ENCODE results near the gene WDR1.

Gene WDR1

GRCh38 chr4:10116569-10117358 is at the start of gene WDR1:
Gene WDR1 (minus strand): TSS chr4:10116799. CDS start chr4:10116666, 133 bp downstream.
- peak; percentile 97 for DNase-seq

GRCh38 chr4:10164877-10165283 is 48.3 kb upstream of the WDR1 start:
- DNase-seq = peak; percentile 71

DNA sequence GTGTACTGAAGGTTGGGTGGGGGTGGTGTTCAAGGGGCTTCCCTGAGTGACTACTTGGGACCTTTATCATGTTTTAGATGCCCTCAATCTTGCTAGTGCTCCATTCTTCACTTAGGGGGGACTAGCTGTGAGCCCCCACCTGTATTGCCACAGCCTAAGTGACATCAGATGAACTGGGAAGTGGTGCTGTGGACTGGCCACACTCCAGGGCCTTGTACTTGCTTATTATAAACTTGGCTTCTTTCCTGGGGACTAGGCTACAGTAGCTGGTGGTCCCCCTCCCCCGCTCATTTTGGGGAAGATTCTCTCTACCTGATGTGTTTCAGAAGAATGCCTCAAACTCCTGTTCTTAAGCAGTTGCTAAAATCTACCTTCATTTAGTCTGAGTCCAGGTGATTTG is 46.7 kb upstream of the WDR1 start:
- no peak for DNase-seq

DNA sequence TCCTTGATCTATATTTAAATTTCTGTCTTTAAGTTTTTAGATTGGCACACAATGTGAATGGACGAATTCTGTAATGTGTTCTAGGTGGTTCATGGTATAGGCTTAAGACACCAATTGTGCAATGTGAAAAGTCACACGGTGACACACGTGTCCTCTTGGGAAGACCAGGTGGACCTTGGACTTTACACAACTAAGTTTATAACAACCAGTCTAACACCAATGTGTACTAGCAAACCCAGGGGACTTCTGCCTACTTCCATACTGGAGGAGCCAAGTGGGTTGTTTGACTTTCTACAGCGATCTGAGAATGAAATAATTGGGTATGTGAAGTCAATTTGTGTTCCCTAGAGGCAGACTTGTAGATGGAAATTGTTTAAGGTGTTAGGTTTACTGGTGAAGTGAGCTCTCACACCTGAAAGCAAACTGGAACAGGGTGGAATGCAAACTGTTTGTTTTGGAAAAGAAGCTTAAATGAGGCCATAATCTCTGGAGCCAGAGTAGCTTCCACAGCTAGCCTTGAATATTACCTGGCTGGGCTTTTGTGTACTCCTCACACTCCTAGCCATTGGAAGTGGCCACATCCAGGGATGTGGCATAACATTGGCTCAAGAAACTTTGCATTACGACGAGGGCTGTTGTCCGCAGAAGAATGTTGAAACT is 45.9 kb upstream of the WDR1 start:
- DNase-seq = no peak

GRCh38 chr4:10161840-10162239 is 45.2 kb upstream of the WDR1 start:
- DNase-seq = no peak

DNA sequence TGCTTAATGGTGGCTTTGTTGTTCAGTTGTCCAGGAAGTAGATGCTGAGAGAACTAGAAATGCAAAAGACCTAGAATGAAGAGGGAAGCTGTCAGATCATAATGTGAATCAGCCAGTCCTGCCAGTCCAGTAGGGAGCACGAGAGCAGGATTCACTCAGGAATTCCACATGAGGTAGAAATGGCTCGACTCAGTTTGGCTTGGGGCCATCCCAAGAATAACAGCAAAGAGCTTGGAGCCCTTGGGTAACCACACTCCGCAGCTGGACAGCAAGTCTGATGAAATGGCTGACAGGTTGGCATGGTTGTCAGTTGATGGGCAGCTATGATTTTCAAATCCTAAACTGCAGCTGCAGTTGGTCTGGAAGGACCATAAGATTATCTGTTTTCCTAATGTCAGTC is 44.5 kb upstream of the WDR1 start:
- no peak for DNase-seq

DNA sequence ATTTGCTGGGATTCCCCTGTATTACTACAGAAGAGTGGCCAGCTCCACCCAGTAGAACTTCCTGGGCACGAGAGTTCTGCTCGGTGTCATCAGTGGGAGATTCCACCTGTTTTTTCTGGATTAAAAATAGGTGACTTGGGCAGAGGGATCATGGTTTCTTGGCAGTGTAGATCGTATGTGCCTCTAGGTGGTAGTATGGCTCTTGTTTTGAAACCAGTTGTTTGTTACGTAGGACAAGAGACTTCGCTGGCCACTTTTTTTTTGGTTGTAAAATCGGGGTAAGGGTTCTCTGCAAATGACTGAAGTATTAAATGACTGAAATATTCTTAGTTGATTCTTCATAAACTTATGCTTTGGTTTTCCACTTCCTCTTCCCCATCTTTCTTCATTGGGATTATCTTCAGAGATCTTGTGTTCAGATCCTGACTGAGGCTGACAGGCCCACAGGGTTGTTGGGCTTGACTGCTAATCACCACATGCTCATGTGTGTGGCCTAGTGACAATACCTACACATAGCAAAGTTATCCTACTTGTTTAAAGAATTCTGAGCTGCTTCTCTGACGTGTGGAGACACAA is 43.8 kb upstream of the WDR1 start:
- no peak for DNase-seq

- DNase-seq = no peak
Observed at GRCh38 chr4:10159671-10160070, 43.1 kb upstream of the WDR1 start.

DNA sequence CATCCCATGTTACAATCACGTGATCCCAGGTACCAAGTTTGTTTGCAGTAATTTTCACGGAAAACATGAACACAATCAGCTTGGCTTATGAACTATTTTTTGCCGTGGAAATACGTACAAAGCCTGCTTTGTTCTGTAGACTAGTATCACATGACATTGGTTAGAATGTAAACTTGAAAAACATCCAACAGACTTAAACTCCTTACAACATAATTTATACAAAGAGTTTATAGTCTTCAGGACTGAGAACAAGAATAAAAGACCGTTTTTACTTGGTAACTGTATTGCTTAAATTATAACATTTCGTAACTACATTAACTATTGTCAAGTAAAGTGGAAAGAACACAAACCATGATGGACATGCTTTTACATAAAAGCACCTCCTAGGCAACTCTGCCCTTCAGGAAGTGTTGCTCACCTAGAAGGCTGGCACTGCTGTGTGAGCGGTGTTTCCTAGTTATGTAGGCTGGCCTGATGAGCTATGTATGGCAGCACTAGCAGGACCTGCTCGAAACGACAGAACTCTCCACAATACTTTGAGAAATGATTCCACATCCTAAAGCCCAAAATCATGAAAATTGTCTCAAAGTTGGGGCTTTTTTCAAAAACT is 41.8 kb upstream of the WDR1 start:
- peak; percentile 24 for DNase-seq

GRCh38 chr4:10157478-10158332 is 41.1 kb upstream of the WDR1 start:
- DNase-seq = peak; percentile 88

GRCh38 chr4:10154241-10154640 is 37.6 kb upstream of the WDR1 start:
- DNase-seq = no peak

- no peak for DNase-seq
Observed at GRCh38 chr4:10153161-10153560, 36.6 kb upstream of the WDR1 start.

DNA sequence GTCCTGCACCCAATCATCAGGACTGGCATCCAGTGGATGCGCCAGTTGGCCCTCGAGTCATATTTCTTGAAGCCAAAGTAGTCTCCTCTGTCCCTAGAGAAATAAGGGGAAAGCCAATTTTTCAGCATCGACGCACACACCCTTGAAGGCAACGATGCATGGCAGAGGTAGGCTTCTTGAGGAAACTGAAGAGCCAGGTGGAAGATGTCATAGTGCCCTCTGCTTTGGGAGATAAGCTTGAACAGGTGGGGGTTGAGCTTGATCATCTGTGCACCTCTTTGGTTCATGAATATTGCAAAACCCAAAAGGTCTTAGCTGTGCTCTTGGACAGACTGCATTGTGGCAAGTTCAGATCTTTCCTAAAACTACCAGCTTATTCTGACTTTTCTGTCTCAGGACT is 34.6 kb upstream of the WDR1 start:
- no peak for DNase-seq

DNA sequence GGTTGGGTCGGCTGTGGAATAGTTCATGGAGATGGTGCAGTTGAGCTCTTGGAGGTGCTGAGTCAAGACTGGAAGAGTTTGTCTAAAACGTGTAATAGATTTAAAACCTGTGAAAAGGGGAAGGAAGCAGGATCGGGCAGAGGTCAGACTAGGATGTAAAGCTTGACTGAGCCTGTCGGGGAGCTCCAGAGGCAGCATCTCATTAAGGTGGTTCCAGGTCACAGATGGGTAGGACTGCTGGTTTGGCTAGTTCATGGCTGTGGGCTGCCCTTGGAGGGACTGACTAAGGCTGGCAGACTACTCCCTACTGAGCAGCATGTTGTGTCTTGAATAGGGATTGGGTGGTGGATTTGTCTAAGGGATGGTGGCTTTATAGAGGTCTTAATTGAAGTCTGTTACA is 28.4 kb upstream of the WDR1 start:
- DNase-seq = no peak

- no peak for DNase-seq
Observed at GRCh38 chr4:10144479-10144878, 27.9 kb upstream of the WDR1 start.

DNA sequence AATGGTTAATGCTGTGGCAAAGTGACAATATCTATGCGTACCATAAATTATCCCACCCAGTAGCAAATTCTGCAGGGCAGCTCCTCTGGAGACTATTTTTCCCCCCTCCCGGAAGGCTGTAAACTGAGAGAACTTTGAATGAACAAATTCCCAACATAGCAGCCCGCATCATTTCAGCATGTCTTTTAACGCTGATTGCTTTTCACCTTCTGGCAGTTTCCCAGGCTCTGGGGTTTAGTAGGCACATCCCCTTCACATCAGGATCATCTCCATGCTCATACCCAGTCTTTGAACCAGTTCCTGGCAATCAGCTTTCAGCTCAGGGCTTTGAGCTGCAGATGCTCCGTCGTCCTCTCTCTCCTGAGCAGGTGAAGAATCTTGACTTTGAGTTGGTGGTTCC is 26.6 kb upstream of the WDR1 start:
- DNase-seq = no peak

DNA sequence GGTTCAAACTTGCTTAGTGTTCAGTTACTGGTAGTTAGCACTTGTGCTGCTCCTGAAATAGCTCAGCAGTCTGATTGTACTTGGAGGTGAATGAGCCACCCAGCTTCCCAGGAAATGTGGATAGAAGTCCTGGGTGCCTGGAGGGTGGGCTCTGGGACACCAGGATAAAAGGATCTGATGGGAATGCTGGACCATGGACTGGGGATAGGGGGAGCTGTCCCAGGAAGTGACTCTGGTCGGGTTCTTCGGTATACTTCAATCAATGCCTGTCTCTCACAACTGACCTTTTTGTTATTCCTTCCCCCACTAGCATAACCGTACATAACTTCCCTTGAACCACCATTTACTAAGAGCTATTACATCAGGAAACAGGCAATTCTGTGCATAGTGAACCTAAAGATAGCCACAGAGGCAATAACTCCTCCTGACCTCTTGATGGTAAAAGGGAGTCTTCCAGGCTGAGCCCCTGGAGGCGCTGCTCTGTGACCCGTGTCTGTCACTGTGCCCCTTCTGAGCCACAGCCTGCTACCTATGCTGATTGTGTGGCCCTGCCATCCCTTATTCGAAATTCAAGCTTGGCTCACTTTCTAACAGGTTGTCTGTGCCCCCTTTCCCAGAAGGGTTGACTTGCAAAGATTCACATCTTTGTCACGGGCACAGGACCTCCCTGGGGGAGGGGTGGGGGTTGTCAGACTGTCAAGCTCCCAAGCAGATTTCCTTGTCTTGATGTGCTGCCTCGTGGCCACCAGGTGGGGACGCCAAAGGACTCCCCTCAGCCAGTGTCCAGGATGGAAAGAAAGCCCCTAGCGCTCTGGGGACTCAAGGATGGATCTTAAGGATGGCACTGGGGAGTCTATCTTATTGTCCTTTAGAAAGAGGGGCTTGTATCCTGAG is 24.5 kb upstream of the WDR1 start:
- no peak for DNase-seq

GRCh38 chr4:10139518-10139917 is 22.9 kb upstream of the WDR1 start:
- no peak for DNase-seq

GRCh38 chr4:10135260-10135659 is 18.7 kb upstream of the WDR1 start:
- DNase-seq = no peak

- no peak for DNase-seq
Observed at GRCh38 chr4:10134141-10134540, 17.5 kb upstream of the WDR1 start.

- no peak for DNase-seq
Observed at GRCh38 chr4:10131202-10131601, 14.6 kb upstream of the WDR1 start.

All from eye (tissue), 1 donor.